GM18502 (cell line): ENCODE results near the gene MMP24OS.
"Not testable (repeated sequence)": the region's sequence is repeated elsewhere in the genome, so short reads cannot be mapped to it uniquely, and the experiment has no call there.

ENCODE experiments used
- ATAC-seq: cut with Tn5 transposase; IDR thresholded peaks from one replicate; pipeline ENCODE4 v1.9.1; 2021; ENCODE audit warnings: mild to moderate bottlenecking; ENCODE audit not compliant: unreplicated experiment, poor library complexity

The MMP24OS gene

DNA sequence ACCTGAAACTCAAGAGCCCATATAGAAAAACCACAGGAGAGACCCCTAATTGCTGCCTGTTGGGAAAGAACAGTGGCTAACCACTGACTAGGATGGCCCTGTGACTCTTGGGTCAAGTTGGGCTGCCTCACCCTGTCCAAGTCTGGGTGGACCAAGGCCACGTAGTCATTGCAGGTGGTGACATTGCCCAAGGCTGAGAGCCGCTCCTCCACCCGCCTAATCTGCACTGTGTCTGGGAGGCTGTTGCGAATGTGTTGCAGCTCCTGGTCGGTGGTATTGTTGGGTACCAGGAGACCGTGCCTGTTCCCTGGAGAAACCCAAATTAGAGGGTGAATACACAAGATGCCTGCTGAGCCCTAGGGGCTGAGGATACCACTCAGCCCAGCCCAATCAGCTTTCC is 2.6 kb upstream of the MMP24OS start:
- no peak for ATAC-seq

GRCh38 chr20:35279533-35280174 is 1.7 kb upstream of the MMP24OS start:
- ATAC-seq = no peak

- no peak for ATAC-seq
These were observed 1.1 kb upstream of the MMP24OS start for GRCh38 chr20:35279040-35279439.

DNA sequence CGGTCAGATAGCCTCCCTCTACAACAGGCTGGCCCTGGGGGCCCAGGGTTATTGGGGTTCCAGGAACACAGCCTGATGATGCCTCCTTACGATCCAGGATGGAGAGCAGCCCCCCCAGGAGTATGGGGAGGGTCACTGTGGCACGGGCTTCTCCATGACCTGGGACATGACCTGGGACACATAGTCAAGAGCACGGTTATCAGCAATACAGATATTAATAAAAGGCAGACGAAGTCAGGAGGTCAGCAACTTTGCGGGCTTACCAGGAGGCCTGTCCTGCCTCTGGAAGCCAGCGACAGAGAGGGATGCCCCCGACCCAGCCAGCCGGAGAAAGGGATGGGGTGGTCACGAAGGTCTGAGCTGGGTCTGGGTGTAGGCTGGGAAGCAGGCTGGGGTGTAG is 795 bp downstream of the MMP24OS start:
- ATAC-seq = no peak

DNA sequence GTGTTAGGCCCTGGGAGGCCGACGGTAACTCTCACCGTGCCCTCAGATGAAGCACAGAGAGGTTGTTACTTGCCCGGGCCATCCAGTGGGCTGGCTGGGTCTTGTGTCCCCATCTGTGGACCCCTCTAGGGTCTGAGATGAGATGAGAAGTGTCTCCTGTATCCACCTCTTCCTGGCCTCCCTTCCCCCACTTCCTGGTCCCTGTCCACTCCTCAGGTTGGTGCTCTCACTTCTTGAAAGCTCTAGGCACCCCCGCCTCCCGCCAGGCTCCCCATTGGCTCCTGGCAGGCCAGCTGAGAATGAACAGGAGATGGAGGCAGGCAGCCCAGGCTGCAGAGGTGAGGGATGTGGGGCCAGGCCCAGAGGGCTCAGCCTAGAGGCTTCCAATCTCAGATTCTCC is 1.5 kb downstream of the MMP24OS start:
- no peak for ATAC-seq

DNA sequence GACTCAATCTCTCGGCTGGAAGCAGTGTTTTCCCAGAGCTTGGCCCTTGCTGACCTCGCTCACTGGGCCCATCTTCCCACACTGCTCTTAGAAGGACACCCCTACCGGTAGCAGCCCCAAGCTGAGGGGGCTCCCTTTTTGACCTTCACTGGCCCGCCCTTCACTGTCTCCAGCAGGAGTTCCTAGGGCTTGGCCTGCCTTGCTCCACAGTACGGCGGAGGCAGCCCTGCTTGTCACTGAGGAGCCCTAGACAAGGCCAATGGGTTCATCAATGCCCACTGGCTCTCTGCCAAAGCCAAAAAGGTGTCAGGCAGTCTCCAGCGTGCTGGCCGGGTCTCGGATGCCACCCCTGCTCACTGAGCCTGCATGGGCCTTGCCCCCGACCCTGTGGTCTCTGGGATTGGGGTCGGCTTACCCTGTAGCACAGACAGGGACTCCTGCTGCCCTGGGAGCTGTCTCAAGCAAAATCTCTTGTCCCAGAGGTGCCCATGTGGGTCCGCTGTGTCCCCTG is 2.1 kb downstream of the MMP24OS start:
- ATAC-seq = no peak

DNA sequence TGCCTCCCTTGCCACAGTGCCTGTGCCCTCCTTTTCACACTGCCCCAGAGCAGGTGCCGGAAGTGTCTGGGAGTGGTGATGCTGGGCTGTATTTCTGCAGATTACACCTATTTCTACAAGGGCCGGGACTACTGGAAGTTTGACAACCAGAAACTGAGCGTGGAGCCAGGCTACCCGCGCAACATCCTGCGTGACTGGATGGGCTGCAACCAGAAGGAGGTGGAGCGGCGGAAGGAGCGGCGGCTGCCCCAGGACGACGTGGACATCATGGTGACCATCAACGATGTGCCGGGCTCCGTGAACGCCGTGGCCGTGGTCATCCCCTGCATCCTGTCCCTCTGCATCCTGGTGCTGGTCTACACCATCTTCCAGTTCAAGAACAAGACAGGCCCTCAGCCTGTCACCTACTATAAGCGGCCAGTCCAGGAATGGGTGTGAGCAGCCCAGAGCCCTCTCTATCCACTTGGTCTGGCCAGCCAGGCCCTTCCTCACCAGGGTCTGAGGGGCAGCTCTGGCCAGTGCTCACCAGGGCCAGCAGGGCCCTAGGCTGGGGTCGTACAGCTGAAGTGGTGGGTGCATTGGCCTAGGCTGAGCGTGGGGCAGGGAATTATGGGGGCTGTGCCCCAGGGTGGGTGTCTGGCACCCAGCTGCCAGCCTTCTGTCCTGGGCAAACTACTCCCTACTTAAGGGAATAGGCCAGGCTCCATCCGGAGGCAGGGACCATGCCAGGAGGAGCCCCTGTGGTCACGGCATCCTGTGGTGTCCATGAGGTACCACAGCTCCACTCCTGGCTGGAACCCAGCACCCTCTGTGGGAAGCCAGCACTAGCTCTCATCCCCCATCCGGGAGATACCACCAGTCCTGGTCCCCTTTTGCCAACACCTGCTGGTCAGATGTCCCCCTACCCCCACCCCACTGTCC is 3.5 kb downstream of the MMP24OS start:
- no peak for ATAC-seq

DNA sequence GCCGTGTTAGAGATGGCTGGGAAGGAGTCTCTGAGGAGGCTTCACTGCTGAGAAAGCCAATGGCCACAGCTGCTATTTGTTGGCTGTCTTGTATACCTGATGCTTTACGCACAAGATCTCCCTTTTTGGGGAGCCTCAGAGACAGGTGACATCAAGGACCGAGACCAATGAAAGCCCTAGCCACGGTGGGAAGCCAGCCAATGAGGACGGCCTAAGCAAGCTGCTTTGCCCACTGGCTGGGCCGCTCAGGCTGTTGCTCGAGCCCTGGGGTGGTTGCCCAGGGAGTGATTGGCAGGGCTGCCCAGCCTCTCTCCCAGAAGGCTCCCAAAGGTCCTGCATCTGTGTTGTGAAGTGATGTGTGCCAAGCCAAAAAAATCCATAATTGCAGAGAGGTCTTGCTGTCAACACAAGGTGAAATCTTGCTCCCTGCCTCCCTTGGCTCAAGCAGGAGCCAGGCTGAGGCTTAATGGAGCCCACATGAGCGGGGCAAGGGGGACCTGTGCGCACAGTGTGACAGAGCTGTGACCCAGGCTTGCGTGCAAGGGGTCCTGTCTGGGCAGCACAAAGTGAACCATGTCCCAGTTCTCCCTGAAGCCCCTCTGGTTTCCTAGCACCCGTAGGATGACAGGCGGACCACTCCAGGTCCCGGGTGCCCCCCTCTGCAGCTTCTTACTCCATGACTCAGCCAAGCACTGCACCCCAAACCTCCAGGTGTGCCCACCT is 4.3 kb downstream of the MMP24OS start:
- ATAC-seq = no peak

DNA sequence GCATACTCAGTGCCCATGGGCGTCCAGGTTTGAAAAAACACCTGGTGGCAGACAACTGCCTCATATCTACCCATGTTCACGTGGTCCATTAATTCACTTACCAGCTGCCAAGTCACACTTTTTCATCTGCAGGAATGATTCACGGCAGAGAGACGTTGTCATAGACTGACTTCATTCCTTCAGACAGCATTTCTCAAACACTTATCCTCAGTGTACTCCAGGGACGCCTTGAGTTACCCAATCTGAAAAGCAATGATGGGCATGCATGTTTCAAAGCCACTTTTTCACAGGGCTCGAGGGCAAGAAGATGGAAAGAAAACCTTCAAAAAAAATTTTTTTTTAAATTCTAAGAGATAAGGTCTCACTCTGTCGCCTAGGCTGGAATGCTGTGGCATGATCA is 6.0 kb downstream of the MMP24OS start:
- no peak for ATAC-seq

DNA sequence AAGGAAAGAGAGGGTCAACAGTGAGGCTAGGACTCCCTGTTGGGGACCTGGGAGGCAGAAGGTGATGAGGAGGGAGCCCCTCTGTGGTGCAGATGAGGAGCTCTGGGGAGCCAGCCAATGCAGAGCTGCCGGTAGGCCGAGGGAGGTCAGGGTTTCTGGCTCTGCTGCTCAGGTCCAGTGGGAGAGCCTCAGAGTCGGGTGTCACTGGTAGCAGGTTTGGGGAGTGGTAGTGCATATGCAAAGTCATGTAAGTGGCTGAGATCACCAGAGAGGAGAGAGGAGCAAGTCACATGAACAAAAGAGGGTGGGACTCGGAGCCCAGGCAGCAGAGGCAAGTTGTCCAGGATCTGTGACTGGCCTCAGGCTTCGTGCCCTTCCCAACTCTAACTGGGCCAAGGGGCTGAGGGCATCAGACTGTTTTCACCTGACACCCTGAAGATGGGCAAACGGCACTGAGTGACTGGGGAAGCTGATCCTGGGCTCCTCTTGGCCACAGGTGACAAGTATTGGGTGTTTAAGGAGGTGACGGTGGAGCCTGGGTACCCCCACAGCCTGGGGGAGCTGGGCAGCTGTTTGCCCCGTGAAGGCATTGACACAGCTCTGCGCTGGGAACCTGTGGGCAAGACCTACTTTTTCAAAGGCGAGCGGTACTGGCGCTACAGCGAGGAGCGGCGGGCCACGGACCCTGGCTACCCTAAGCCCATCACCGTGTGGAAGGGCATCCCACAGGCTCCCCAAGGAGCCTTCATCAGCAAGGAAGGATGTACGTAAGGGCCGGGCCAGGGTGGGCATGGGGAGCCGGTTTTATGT is 6.6 kb downstream of the MMP24OS start:
- no peak for ATAC-seq

- ATAC-seq = no peak
These were observed 7.7 kb downstream of the MMP24OS start for GRCh38 chr20:35270021-35270902.

DNA sequence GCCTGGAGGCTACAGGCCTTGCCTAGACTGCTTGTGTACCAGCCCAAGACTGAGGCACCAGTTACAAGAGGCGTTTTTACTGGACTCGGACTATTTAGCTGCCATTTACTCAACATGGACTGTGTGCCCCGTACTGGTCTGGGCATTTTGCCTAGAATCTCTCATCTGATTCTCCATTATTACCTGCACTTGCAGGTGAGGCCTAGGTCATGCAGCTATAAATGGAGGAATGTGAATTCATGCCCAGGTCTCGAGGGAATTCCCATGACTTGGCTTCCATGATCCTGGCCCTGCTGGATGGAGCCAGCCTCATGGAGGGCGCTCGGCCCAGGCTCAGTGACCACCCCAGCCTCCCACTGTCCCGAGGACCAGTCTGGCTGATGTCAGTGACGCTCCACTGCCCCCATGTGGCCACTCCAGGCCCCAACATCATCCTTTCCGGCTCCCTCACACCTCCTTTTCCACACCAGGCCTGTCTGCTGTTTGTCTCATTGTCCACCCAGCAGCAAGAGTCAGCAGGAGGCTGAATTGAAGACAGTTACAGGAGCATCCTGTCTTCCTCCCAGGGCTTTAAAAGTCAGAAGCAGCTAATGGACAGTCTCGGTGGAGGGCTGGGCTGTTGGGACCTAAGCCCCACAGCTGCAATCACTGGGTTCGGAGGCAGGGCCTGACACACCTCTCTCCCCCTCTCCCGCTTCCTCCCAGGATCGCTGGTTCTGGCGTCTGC is 8.7 kb downstream of the MMP24OS start:
- ATAC-seq = no peak

- no peak for ATAC-seq
These were observed 10.8 kb downstream of the MMP24OS start for GRCh38 chr20:35267092-35267491.

GRCh38 chr20:35264755-35265154 is 13.2 kb downstream of the MMP24OS start:
- no peak for ATAC-seq

- ATAC-seq = no peak
These were observed 14.2 kb downstream of the MMP24OS start for GRCh38 chr20:35263532-35264341.

GRCh38 chr20:35262731-35263531 is 15.0 kb downstream of the MMP24OS start:
- ATAC-seq = not testable (repeated sequence)

DNA sequence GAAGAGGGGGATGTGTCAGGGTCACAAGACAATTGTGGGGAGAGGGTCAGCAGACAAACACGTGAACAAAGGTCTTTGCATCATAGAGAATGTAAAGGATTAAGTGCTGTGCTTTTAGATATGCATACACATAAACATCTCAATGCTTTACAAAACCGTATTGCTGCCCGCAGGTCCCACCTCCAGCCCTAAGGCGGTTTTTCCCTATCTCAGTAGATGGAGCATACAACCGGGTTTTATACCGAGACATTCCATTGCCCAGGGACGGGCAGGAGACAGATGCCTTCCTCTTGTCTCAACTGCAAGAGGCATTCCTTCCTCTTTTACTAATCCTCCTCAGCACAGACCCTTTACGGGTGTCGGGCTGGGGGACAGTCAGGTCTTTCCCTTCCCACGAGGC is 15.6 kb downstream of the MMP24OS start:
- not testable (repeated sequence) for ATAC-seq
